Activated CD4-positive, alpha-beta T cell treated with anti-CD3 and anti-CD28 coated beads, Interleukin-2, amount 10 ng/mL, durations not matched to agents 7 days and 5 days (primary cell): ENCODE results near the gene GAN. TPM values are rescaled to one million over a fixed set of nuclear protein-coding genes. Genes with fewer than 3 reads are reported as not detected.
"Not testable (repeated sequence)": the region's sequence is repeated elsewhere in the genome, so short reads cannot be mapped to it uniquely, and the experiment has no call there.

ENCODE experiments used
- CTCF ChIA-PET: fragments of 350-600 bp; sonication (Branson Sonifier 250); formaldehyde crosslinking; loops from one replicate; lab custom pipeline; 2021; ENCODE audit warnings: antibody characterized with exemption; lab: Charles Lee
- POLR2A ChIA-PET: fragments of 350-600 bp; sonication (Branson Sonifier 250); formaldehyde crosslinking; loops from one replicate; lab custom pipeline; 2021; ENCODE audit warnings: antibody characterized with exemption; lab: Charles Lee
- DNase-seq: peaks from one replicate; pipeline ENCODE4 v3.0.0-alpha.2; 2020
- H3K27ac Mint-ChIP-seq: one replicate; pipeline ENCODE4 v1.8.0; 2021; ENCODE audit warnings: mild to moderate bottlenecking, moderate library complexity, mixed read lengths
- H3K27me3 Mint-ChIP-seq: one replicate; pipeline ENCODE4 v1.8.0; 2021; ENCODE audit warnings: mixed read lengths
- H3K36me3 Mint-ChIP-seq: one replicate; pipeline ENCODE4 v1.8.0; 2021; ENCODE audit warnings: low read depth, mixed read lengths
- H3K4me1 Mint-ChIP-seq: one replicate; pipeline ENCODE4 v1.8.0; 2021; ENCODE audit warnings: mixed read lengths
- H3K4me3 Mint-ChIP-seq: one replicate; pipeline ENCODE4 v1.8.0; 2021; ENCODE audit warnings: mild to moderate bottlenecking, moderate library complexity, mixed read lengths
- H3K9me3 Mint-ChIP-seq: one replicate; pipeline ENCODE4 v1.8.0; 2021; ENCODE audit warnings: mixed read lengths
- total RNA-seq, 2 experiments: library from RNA; stranded (reverse); gene quantifications; one replicate each; pipeline ENCODE4 v1.2.3, GENCODE V29; 2021

GAN gene
- total RNA-seq, 2 experiments from 2014 or later, result 6.3 to 6.9 TPM

- ChIA-PET POLR2A (no interaction called here), CTCF (no interaction called here)
- Mint-ChIP-seq H3K4me3 (no peak overlapping the region), H3K27ac (no peak overlapping the region), H3K36me3 (no peaks in the 10 kb centered on the region), H3K4me1 (peaks cover 5% of the 10 kb centered on the region), H3K27me3 (peaks cover 5% of the 10 kb centered on the region), H3K9me3 (no peaks in the 10 kb centered on the region)
- no peak for DNase-seq
These were observed 101.0 kb downstream of the GAN start for GRCh38 chr16:81415751-81416150.

GRCh38 chr16:81416749-81417148 lies 102.0 kb downstream of the GAN start:
- ChIA-PET POLR2A (interaction anchor here (0.6 kb wide), 1 partner anchor 131 kb away, joined by 3 read pairs; no protein-coding TSS in a partner anchor), CTCF (interaction anchor here (0.6 to 1.3 kb wide), 3 partner anchors 10 to 62 kb away, joined by 3 to 4 read pairs (median 3); no protein-coding TSS in a partner anchor)
- no peaks in the 10 kb centered on the region for H3K9me3 Mint-ChIP-seq
- H3K4me1 Mint-ChIP-seq, result peaks cover 5% of the 10 kb centered on the region
- H3K27me3 Mint-ChIP-seq, result peaks cover 5% of the 10 kb centered on the region
- H3K36me3 Mint-ChIP-seq, result no peaks in the 10 kb centered on the region
- no peak overlapping the region for H3K27ac Mint-ChIP-seq
- no peak for DNase-seq
- no peak overlapping the region for H3K4me3 Mint-ChIP-seq

GRCh38 chr16:81417210-81417609 lies 102.4 kb downstream of the GAN start:
- peaks cover 5% of the 10 kb centered on the region for H3K4me1 Mint-ChIP-seq
- H3K9me3 Mint-ChIP-seq, result no peaks in the 10 kb centered on the region
- H3K4me3 Mint-ChIP-seq, result no peak overlapping the region
- H3K36me3 Mint-ChIP-seq, result no peaks in the 10 kb centered on the region
- CTCF ChIA-PET, result interaction anchor here (0.6 to 1.3 kb wide), 3 partner anchors 9 to 61 kb away, joined by 3 to 4 read pairs (median 3); no protein-coding TSS in a partner anchor
- DNase-seq, result no peak
- no peak overlapping the region for H3K27ac Mint-ChIP-seq
- peaks cover 5% of the 10 kb centered on the region for H3K27me3 Mint-ChIP-seq
- POLR2A ChIA-PET, result interaction anchor here (0.6 kb wide), 1 partner anchor 131 kb away, joined by 3 read pairs; no protein-coding TSS in a partner anchor

- no peak overlapping the region for H3K27ac Mint-ChIP-seq
- DNase-seq, result no peak
- ChIA-PET CTCF (interaction anchor here (0.7 kb wide), 1 partner anchor 11 kb away, joined by 4 read pairs; no protein-coding TSS in a partner anchor), POLR2A (interaction anchor here (0.6 kb wide), 1 partner anchor 77 kb away, joined by 4 read pairs; no protein-coding TSS in a partner anchor)
- no peak overlapping the region for H3K4me3 Mint-ChIP-seq
- H3K9me3 Mint-ChIP-seq, result no peaks in the 10 kb centered on the region
- no peaks in the 10 kb centered on the region for H3K27me3 Mint-ChIP-seq
- H3K36me3 Mint-ChIP-seq, result no peaks in the 10 kb centered on the region
- H3K4me1 Mint-ChIP-seq, result peaks cover 6% of the 10 kb centered on the region
These were observed 105.0 kb downstream of the GAN start for GRCh38 chr16:81419806-81420205.

GRCh38 chr16:81421126-81421525 lies 106.4 kb downstream of the GAN start:
- no peak overlapping the region for H3K27ac Mint-ChIP-seq
- no peaks in the 10 kb centered on the region for H3K36me3 Mint-ChIP-seq
- no peaks in the 10 kb centered on the region for H3K27me3 Mint-ChIP-seq
- H3K4me1 Mint-ChIP-seq, result peaks cover 12% of the 10 kb centered on the region
- H3K4me3 Mint-ChIP-seq, result no peak overlapping the region
- H3K9me3 Mint-ChIP-seq, result no peaks in the 10 kb centered on the region
- no peak for DNase-seq
- POLR2A ChIA-PET, result no interaction called here
- CTCF ChIA-PET, result interaction anchor here (0.6 kb wide), 1 partner anchor 270 kb away, joined by 5 read pairs; no protein-coding TSS in a partner anchor

- Mint-ChIP-seq H3K27me3 (no peaks in the 10 kb centered on the region), H3K9me3 (no peaks in the 10 kb centered on the region), H3K27ac (no peak overlapping the region), H3K4me1 (peaks cover 14% of the 10 kb centered on the region), H3K4me3 (no peak overlapping the region), H3K36me3 (no peaks in the 10 kb centered on the region)
- ChIA-PET CTCF (interaction anchor here (0.6 kb wide), 1 partner anchor 270 kb away, joined by 5 read pairs; no protein-coding TSS in a partner anchor), POLR2A (no interaction called here)
- no peak for DNase-seq
These were observed 106.8 kb downstream of the GAN start for GRCh38 chr16:81421536-81421935.

GRCh38 chr16:81422153-81422552 lies 107.4 kb downstream of the GAN start:
- H3K4me1 Mint-ChIP-seq, result peaks cover 15% of the 10 kb centered on the region
- H3K27me3 Mint-ChIP-seq, H3K9me3 Mint-ChIP-seq, H3K4me3 Mint-ChIP-seq, H3K36me3 Mint-ChIP-seq, DNase-seq, POLR2A ChIA-PET, H3K27ac Mint-ChIP-seq: not testable (repeated sequence)
- CTCF ChIA-PET, result interaction anchor here (0.7 kb wide), 1 partner anchor 9 kb away, joined by 7 read pairs; no protein-coding TSS in a partner anchor

GRCh38 chr16:81424771-81425170 lies 110.0 kb downstream of the GAN start:
- CTCF ChIA-PET, result interaction anchor here (0.6 to 1.2 kb wide), 5 partner anchors 21 to 263 kb away, joined by 3 to 5 read pairs (median 3); no protein-coding TSS in a partner anchor
- H3K27ac Mint-ChIP-seq, result no peak overlapping the region
- peak; percentile 12 for DNase-seq

GRCh38 chr16:81427219-81427618 lies 112.5 kb downstream of the GAN start:
- Mint-ChIP-seq H3K36me3 (no peaks in the 10 kb centered on the region), H3K27ac (no peak overlapping the region), H3K9me3 (no peaks in the 10 kb centered on the region), H3K4me3 (no peak overlapping the region), H3K4me1 (peaks cover 15% of the 10 kb centered on the region), H3K27me3 (peaks cover 4% of the 10 kb centered on the region)
- no peak for DNase-seq
- ChIA-PET POLR2A (no interaction called here), CTCF (interaction anchor here (1.8 kb wide), 1 partner anchor 11 kb away, joined by 4 read pairs; no protein-coding TSS in a partner anchor)

More at GRCh38 chr16:81424771-81425170, 110.0 kb downstream of the GAN start:
- H3K36me3 Mint-ChIP-seq, result no peaks in the 10 kb centered on the region
- H3K4me1 Mint-ChIP-seq, result peaks cover 15% of the 10 kb centered on the region
- H3K4me3 Mint-ChIP-seq, result no peak overlapping the region
- H3K9me3 Mint-ChIP-seq, result no peaks in the 10 kb centered on the region
- H3K27me3 Mint-ChIP-seq, result peaks cover 4% of the 10 kb centered on the region
- POLR2A ChIA-PET, result no interaction called here

- H3K27ac Mint-ChIP-seq, result no peak overlapping the region
- ChIA-PET CTCF (interaction anchor here (0.7 to 1.5 kb wide), 2 partner anchors 17 to 91 kb away, joined by 3 to 5 read pairs; no protein-coding TSS in a partner anchor), POLR2A (no interaction called here)
- no peaks in the 10 kb centered on the region for H3K36me3 Mint-ChIP-seq
- DNase-seq, result no peak
- no peak overlapping the region for H3K4me3 Mint-ChIP-seq
- H3K9me3 Mint-ChIP-seq, result no peaks in the 10 kb centered on the region
- peaks cover 4% of the 10 kb centered on the region for H3K27me3 Mint-ChIP-seq
- H3K4me1 Mint-ChIP-seq, result peaks cover 15% of the 10 kb centered on the region
These were observed 114.3 kb downstream of the GAN start for GRCh38 chr16:81429045-81429521.

- peaks cover 11% of the 10 kb centered on the region for H3K27me3 Mint-ChIP-seq
- H3K4me1 Mint-ChIP-seq, result no peaks in the 10 kb centered on the region
- POLR2A ChIA-PET, result no interaction called here
- no peak overlapping the region for H3K4me3 Mint-ChIP-seq
- H3K27ac Mint-ChIP-seq, result no peak overlapping the region
- no peaks in the 10 kb centered on the region for H3K36me3 Mint-ChIP-seq
- CTCF ChIA-PET, result interaction anchor here (0.5 to 0.9 kb wide), 2 partner anchors 28 to 164 kb away, joined by 3 to 4 read pairs; no protein-coding TSS in a partner anchor
- DNase-seq, result no peak
- H3K9me3 Mint-ChIP-seq, result no peaks in the 10 kb centered on the region
These were observed 117.0 kb downstream of the GAN start for GRCh38 chr16:81431554-81432353.

- no peak overlapping the region for H3K4me3 Mint-ChIP-seq
- DNase-seq, result no peak
- H3K9me3 Mint-ChIP-seq, result no peaks in the 10 kb centered on the region
- peaks cover 16% of the 10 kb centered on the region for H3K27me3 Mint-ChIP-seq
- POLR2A ChIA-PET, result no interaction called here
- no peaks in the 10 kb centered on the region for H3K36me3 Mint-ChIP-seq
- CTCF ChIA-PET, result no interaction called here
- H3K27ac Mint-ChIP-seq, result no peak overlapping the region
- H3K4me1 Mint-ChIP-seq, result peaks cover 4% of the 10 kb centered on the region
These were observed 118.3 kb downstream of the GAN start for GRCh38 chr16:81432937-81433557.
